Muscle layer of colon (tissue), 2 donors: ENCODE data around the gene KLF13.
A peak's percentile ranks its signal among the peaks of the same experiment; 100 is the strongest.

Experiments
- H3K27ac ChIP-seq: one replicate; pipeline ENCODE4 v1.7.0; 2013; ENCODE audit warnings: low read depth, mild to moderate bottlenecking, low read length, moderate library complexity
- H3K27me3 ChIP-seq, 2 donors: one replicate each; pipeline ENCODE4 v1.7.0; 2013; ENCODE audit warnings: low read length in 2 of 2, mild to moderate bottlenecking in 2 of 2; ENCODE audit not compliant: insufficient read depth in 2 of 2, control insufficient read depth in 1 of 2
- H3K36me3 ChIP-seq: one replicate; pipeline ENCODE4 v1.7.0; 2013; ENCODE audit warnings: mild to moderate bottlenecking, low read length; ENCODE audit not compliant: insufficient read depth
- H3K4me1 ChIP-seq: one replicate; pipeline ENCODE4 v1.7.0; 2013; ENCODE audit warnings: mild to moderate bottlenecking, low read length; ENCODE audit not compliant: insufficient read depth
- H3K4me3 ChIP-seq, 2 donors: one replicate each; pipeline ENCODE4 v1.7.0; 2013; ENCODE audit warnings: low read length in 2 of 2, low read depth in 1 of 2, mild to moderate bottlenecking in 1 of 2, moderate library complexity in 1 of 2
- H3K9ac ChIP-seq: one replicate; pipeline ENCODE4 v1.7.0; 2013; ENCODE audit warnings: low read length
- H3K9me3 ChIP-seq: one replicate; pipeline ENCODE4 v1.7.0; 2013; ENCODE audit warnings: mild to moderate bottlenecking, low read length
- donor health status: abdominal sarcoma.
- donor health status: Adenocarcinoma of cecum.

Gene KLF13

GRCh38 chr15:31330836-31331235 is 4.2 kb downstream of the KLF13 start:
- H3K27ac ChIP-seq: no peak overlapping the region
- H3K4me3 ChIP-seq: no peak overlapping the region
- H3K4me1 ChIP-seq: peaks cover 22% of the 10 kb centered on the region
- no peaks in the 10 kb centered on the region for H3K9me3 ChIP-seq
- H3K36me3 ChIP-seq: no peaks in the 10 kb centered on the region
- no peak overlapping the region for H3K9ac ChIP-seq
- no peaks in the 10 kb centered on the region for H3K27me3 ChIP-seq

- Histone ChIP-seq H3K4me3 (no peak overlapping the region), H3K27me3 (no peaks in the 10 kb centered on the region), H3K36me3 (no peaks in the 10 kb centered on the region), H3K9me3 (no peaks in the 10 kb centered on the region), H3K4me1 (peaks cover 28% of the 10 kb centered on the region), H3K9ac (no peak overlapping the region), H3K27ac (no peak overlapping the region)
Observed at GRCh38 chr15:31331389-31331788, 4.8 kb downstream of the KLF13 start.

- Histone ChIP-seq H3K27me3 (no peaks in the 10 kb centered on the region), H3K4me1 (peaks cover 35% of the 10 kb centered on the region), H3K4me3 (no peak overlapping the region), H3K36me3 (no peaks in the 10 kb centered on the region), H3K9me3 (no peaks in the 10 kb centered on the region), H3K27ac (no peak overlapping the region), H3K9ac (no peak overlapping the region)
Observed at GRCh38 chr15:31332020-31332680, 5.5 kb downstream of the KLF13 start.

- Histone ChIP-seq H3K27ac (no peak overlapping the region), H3K4me1 (peaks cover 40% of the 10 kb centered on the region), H3K27me3 (no peaks in the 10 kb centered on the region), H3K4me3 (no peak overlapping the region), H3K9me3 (no peaks in the 10 kb centered on the region), H3K36me3 (no peaks in the 10 kb centered on the region), H3K9ac (no peak overlapping the region)
Observed at GRCh38 chr15:31332681-31333071, 6.0 kb downstream of the KLF13 start.

GRCh38 chr15:31333119-31333518 is 6.5 kb downstream of the KLF13 start:
- Histone ChIP-seq H3K36me3 (no peaks in the 10 kb centered on the region), H3K27me3 (no peaks in the 10 kb centered on the region), H3K4me1 (peaks cover 45% of the 10 kb centered on the region), H3K27ac (no peak overlapping the region), H3K9me3 (no peaks in the 10 kb centered on the region), H3K4me3 (no peak overlapping the region), H3K9ac (no peak overlapping the region)

- H3K27me3 ChIP-seq: no peaks in the 10 kb centered on the region
Observed at GRCh38 chr15:31333820-31334219, 7.2 kb downstream of the KLF13 start.

GRCh38 chr15:31335989-31336592 is 9.5 kb downstream of the KLF13 start:
- H3K27ac ChIP-seq: no peak overlapping the region
- no peaks in the 10 kb centered on the region for H3K36me3 ChIP-seq
- H3K4me1 ChIP-seq: peaks cover 67% of the 10 kb centered on the region
- no peak overlapping the region for H3K4me3 ChIP-seq
- no peak overlapping the region for H3K9ac ChIP-seq
- no peaks in the 10 kb centered on the region for H3K9me3 ChIP-seq
- H3K27me3 ChIP-seq: no peaks in the 10 kb centered on the region

More at GRCh38 chr15:31333820-31334219, 7.2 kb downstream of the KLF13 start:
- Histone ChIP-seq H3K9me3 (no peaks in the 10 kb centered on the region), H3K4me1 (peaks cover 50% of the 10 kb centered on the region), H3K36me3 (no peaks in the 10 kb centered on the region), H3K9ac (no peak overlapping the region), H3K27ac (no peak overlapping the region), H3K4me3 (no peak overlapping the region)

DNA sequence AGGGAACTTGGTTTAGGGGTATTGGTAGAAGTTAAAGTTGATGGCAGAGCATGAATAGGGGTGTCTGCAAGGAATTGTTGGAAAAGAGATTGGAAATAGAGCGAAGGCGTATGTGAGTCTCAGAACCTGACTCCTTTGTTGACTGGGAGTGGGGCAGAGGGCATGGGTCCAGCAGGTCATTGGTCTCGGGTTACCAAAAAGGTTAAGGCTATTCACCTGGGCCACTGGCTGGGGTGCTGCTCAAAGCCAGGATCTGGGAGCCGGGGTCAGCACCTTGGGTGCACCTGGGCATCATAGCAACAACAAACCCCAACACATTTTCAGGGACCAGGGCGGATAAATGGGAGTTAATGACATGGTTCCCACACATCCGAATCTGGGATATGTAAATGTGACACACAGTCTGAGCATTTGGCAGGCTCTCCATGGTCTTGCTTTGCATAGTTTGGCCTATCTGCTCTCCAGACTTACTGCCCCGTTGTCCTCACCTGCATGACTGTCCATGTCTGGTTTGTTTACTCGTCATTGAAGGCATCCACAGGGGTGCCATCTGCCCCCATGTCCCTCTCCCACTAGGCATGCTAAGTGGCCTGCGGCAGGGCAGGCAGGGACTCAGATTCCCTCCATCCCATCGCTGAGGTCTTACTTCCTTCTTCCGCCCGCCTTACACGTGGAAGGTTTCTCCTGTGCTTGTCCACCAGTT is 10.1 kb downstream of the KLF13 start:
- no peak overlapping the region for H3K27ac ChIP-seq

GRCh38 chr15:31337352-31338031 is 10.9 kb downstream of the KLF13 start:
- peak overlapping the region; percentile 41 for H3K27ac ChIP-seq
- H3K36me3 ChIP-seq: no peaks in the 10 kb centered on the region
- no peak overlapping the region for H3K9ac ChIP-seq
- H3K27me3 ChIP-seq: no peaks in the 10 kb centered on the region
- no peaks in the 10 kb centered on the region for H3K9me3 ChIP-seq
- H3K4me1 ChIP-seq: peaks cover 70% of the 10 kb centered on the region
- H3K4me3 ChIP-seq: peak overlapping the region in 1 of 2 donors; percentile 23

More for the DNA sequence above, 10.1 kb downstream of the KLF13 start:
- Histone ChIP-seq H3K4me1 (peaks cover 68% of the 10 kb centered on the region), H3K9ac (no peak overlapping the region), H3K27me3 (no peaks in the 10 kb centered on the region), H3K9me3 (no peaks in the 10 kb centered on the region), H3K4me3 (no peak overlapping the region), H3K36me3 (no peaks in the 10 kb centered on the region)

GRCh38 chr15:31338318-31338878 is 11.8 kb downstream of the KLF13 start:
- Histone ChIP-seq H3K4me3 (peak overlapping the region in 1 of 2 donors; percentile 23), H3K9me3 (no peaks in the 10 kb centered on the region), H3K27me3 (no peaks in the 10 kb centered on the region), H3K27ac (peak overlapping the region; percentile 41), H3K36me3 (no peaks in the 10 kb centered on the region), H3K4me1 (peaks cover 79% of the 10 kb centered on the region), H3K9ac (no peak overlapping the region)
